Esophagus squamous epithelium (tissue), 4 donors: ENCODE data around the gene RCAN3.

Experiments
- POLR2A ChIP-seq, 4 donors: fragments of 450-650 bp; IDR thresholded peaks; one replicate each; pipeline ENCODE4 v1.6.1; 2017; ENCODE audit warnings: antibody characterized with exemption in 4 of 4, mild to moderate bottlenecking in 4 of 4, moderate library complexity in 3 of 4
- TF ChIP-seq, protein P1 (sequence below), 6 experiments: fragments of 450-650 bp in 4 of 6; fragments of 200-600 bp in 2 of 6; sonication (generic) in 2 of 6; IDR thresholded peaks; one replicate each; pipeline ENCODE4 v1.5.1; 2016 to 2019; ENCODE audit warnings: antibody characterized with exemption in 6 of 6, mild to moderate bottlenecking in 4 of 6, moderate library complexity in 4 of 6

DNA sequence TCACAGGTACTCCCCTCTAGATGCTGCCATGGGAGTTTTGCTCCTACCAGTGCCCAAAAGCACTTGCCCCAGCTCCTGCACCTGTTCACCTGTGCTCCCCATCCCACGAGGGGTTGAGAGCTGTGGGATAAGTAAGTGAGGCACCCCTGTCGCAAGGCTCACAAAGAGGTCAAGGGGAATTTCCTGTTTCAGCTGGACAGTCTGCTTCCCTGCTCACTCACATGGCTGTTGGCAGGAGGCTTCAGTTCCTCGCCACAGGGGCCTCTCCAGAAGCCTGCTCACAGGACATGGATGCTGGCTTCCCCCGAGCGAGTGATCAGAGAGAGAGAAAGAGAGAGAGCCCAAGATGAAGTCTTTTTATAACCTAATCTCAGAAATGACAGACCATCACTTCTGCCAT, 44.6 kb downstream of the RCAN3 start:
- TF ChIP-seq, protein P1, sequence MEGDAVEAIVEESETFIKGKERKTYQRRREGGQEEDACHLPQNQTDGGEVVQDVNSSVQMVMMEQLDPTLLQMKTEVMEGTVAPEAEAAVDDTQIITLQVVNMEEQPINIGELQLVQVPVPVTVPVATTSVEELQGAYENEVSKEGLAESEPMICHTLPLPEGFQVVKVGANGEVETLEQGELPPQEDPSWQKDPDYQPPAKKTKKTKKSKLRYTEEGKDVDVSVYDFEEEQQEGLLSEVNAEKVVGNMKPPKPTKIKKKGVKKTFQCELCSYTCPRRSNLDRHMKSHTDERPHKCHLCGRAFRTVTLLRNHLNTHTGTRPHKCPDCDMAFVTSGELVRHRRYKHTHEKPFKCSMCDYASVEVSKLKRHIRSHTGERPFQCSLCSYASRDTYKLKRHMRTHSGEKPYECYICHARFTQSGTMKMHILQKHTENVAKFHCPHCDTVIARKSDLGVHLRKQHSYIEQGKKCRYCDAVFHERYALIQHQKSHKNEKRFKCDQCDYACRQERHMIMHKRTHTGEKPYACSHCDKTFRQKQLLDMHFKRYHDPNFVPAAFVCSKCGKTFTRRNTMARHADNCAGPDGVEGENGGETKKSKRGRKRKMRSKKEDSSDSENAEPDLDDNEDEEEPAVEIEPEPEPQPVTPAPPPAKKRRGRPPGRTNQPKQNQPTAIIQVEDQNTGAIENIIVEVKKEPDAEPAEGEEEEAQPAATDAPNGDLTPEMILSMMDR (IDR thresholded peaks at IDR 0.05) = no peak
- TF ChIP-seq POLR2A (IDR thresholded peaks at IDR 0.05) = no peak
